ENCODE measurements around the gene NFAT5.

- no peak for TF ChIP-seq CTCF (conservative IDR thresholded peaks at IDR 0.05; ENCODE audit: low read length)
- no peak for TF ChIP-seq EZH2phosphoT487 (IDR thresholded peaks at IDR 0.05; ENCODE audit: borderline replicate concordance, low read depth, low read length)
These were observed 142.3 kb downstream of the NFAT5 start for GRCh38 chr16:69707920-69708683.
